GM12865 (cell line): ENCODE results near the gene TEX9.
"Not testable (repeated sequence)": the region's sequence is repeated elsewhere in the genome, so short reads cannot be mapped to it uniquely, and the experiment has no call there.

Experiments used
- DNase-seq: peaks from one replicate; pipeline ENCODE4 v3.0.0; 2010; ENCODE audit warnings: low read depth
- H3K4me3 ChIP-seq: 2 replicates; pipeline ENCODE4 v1.5.1; 2011; ENCODE audit warnings: mild to moderate bottlenecking, low read depth, low read length, control low read depth
- TF ChIP-seq, protein P1 (sequence below): IDR thresholded peaks from 2 replicates; pipeline ENCODE4 v1.5.1; 2011; ENCODE audit warnings: low read length, control low read depth, low read depth, inconsistent platforms; ENCODE audit not compliant: insufficient read depth; ENCODE audit errors: missing control alignments

Gene TEX9

DNA sequence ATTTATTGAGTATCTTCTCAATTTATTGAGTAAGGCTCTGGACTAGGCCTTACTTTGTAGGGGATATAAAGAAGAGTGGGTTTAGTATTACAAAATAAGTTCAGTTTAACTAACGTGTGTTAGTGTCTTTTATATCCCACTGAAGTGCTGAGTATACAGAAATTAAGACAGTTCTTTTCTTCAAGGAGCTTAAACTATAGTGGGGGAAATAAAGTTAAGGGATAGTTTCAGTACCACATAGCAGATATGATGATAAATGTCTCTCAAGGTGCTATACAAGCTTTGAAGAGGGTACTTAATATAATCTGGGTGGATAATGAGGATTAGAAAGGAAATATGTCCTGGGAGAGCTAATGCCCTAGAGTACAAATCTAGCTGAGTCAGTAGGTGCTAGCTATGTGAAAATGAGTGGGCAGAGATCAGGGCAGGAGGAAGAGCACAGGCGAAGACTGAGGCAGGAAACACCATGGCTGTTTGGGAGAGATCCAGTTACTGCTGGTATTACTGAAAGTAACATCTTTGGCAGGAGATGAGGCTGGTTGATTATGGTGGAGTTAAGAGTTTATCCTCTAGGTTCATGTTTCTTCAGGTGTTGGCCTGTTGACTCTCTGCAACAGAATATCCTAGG lies 46.0 kb downstream of the TEX9 start:
- H3K4me3 ChIP-seq, result no peak overlapping the region
- TF ChIP-seq, protein P1, sequence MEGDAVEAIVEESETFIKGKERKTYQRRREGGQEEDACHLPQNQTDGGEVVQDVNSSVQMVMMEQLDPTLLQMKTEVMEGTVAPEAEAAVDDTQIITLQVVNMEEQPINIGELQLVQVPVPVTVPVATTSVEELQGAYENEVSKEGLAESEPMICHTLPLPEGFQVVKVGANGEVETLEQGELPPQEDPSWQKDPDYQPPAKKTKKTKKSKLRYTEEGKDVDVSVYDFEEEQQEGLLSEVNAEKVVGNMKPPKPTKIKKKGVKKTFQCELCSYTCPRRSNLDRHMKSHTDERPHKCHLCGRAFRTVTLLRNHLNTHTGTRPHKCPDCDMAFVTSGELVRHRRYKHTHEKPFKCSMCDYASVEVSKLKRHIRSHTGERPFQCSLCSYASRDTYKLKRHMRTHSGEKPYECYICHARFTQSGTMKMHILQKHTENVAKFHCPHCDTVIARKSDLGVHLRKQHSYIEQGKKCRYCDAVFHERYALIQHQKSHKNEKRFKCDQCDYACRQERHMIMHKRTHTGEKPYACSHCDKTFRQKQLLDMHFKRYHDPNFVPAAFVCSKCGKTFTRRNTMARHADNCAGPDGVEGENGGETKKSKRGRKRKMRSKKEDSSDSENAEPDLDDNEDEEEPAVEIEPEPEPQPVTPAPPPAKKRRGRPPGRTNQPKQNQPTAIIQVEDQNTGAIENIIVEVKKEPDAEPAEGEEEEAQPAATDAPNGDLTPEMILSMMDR, result no peak
- peak; percentile 6 for DNase-seq

DNA sequence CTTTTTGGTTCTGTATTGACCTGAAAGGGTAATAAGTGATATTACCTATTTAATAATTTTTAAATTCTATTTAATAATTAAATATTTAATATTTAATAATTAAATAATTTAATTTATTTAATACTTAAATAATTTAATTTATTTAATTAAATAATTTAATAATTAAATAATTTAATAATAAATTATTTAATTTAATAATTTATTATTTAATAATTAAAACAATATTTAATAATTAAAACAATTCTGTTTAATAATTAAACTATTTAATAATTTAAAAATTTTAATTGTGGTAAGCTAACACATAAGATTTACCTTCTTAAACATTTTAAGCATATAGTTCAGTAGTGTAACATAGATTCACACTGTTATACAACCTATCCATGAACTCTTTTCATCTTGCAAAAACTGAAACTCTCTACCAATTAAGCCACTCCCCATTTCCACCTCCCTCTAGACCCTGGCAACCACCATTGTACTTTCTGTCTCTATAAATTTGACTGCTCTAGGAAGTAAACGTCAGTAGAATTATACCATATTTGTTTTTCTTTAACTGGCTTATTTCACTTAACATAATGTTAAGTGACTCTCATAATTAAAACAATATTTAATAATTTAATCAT lies 48.0 kb downstream of the TEX9 start:
- H3K4me3 ChIP-seq, DNase-seq: not testable (repeated sequence)

DNA sequence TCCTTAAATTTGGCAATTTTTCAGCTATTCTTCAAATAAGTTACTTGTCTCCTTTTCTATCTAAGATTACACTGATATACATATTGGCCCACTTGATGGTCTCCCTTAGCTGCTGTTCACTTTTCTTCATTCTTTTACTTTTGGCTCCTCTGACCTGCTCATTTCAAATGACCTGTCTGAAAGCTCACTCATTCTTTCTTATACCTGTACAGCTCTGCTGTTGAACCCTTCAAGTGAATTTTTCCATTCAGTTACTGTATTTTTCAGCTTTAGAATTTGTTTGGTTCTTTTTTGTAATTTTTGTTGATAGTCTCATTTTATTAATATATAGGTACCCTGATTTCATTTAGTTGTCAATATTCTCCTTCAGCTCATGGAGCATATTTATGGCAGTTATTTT lies 60.0 kb downstream of the TEX9 start:
- DNase-seq, result no peak
- TF ChIP-seq, protein P1, result no peak
- no peak overlapping the region for H3K4me3 ChIP-seq

DNA sequence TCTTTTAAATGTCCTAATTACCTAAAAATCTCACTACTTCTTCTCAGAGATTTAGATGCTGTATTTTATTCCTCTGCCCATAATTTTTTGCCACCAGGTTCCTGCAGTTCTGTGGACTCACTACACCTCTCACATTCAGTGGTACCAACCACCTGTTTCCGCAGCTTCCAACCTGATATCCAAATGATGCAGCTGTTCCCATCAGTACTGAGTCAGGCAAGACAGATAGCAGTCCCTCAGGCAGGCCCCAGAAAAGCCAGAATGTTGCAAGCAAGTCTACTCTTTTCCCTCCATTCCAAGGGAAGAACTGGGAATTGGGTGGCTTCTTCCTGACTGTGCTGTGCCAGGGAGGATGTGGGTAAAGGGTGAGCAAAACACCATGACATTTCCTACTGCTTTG lies 60.8 kb downstream of the TEX9 start:
- no peak for DNase-seq
- H3K4me3 ChIP-seq, result no peak overlapping the region
- TF ChIP-seq, protein P1, result no peak

DNA sequence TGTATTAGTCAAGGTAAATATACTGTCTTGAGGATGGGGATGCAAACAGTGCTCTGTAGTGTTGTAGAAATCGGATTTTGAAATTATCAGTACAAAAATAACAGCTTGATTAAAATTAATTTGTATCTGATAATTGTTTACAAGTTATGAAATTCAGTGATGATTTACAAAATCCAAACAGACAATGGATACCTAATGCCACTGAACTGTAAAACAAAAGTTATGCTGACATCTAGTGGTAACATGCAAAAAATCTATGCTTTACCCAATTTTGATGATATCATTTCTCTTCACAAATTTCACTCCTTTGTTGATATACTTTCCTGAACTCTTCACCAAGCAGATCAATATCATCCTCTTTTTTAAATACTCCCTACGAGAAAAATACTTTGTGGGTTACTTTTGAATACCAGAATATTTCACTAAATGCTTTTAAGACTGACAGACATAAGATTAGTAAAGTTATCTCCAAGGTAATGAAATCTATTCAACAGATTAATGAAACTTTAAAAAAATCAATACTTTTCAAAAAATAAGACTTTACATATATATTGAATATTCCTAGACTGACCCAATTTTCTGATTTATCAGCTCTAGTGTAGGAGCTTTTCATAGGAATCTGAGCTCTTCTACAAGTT lies 63.7 kb downstream of the TEX9 start:
- H3K4me3 ChIP-seq, result no peak overlapping the region
- TF ChIP-seq, protein P1, result peak; percentile 41
- peak; percentile 43 for DNase-seq

DNA sequence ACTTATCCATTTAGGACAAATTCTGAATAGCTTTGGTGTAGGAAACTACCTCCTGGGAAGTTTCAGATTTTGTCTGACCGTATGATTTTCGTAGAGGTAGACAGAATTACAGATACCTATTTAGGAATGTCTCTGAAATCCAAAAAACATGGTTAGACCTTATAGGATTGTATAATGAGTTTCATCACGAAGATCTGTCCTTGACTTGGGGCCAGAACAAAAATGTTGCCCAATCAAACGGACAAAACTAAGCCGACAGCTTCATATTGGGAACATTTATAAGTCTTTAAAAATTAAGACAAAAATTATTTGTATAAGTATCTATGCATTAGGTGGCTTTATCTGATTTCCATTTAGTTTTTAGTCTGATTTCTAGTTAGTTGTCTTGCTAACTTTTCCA lies 67.1 kb downstream of the TEX9 start:
- no peak overlapping the region for H3K4me3 ChIP-seq
- TF ChIP-seq, protein P1, result no peak
- DNase-seq, result no peak

DNA sequence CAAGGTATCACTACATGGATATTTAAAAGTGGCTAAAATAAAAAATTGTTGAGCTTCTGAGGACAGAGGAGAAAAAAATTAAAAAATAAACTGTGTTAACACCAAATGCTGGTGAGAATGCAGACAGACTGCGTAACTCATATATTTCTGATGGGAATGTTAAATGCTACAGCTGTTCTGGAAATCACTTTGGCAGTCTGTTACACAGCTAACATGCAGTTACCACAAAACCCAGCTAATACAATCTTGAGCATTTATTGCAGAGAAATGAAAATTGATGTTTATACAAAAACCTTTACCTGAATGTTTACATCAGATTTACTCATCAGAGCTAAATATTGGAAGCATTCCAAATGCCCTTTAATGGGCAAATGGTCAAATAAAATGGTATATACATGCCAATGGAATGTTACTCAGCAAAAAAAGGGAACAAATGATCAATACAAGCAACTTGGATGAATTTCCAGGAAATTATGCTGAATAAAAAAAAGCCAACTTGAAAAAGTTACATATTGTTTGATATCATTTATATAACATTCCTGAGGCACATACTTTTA lies 75.1 kb downstream of the TEX9 start:
- H3K4me3 ChIP-seq, result no peak overlapping the region
- TF ChIP-seq, protein P1, result no peak
- DNase-seq, result no peak
